ENCODE results near the gene DAB1. TPM values are rescaled to one million over a fixed set of nuclear protein-coding genes. Genes with fewer than 3 reads are reported as not detected.

Gene DAB1
- total and polyA plus RNA-seq, 2 of the 8 experiments (the other 6 are each of a cell fraction or from before 2014, with no cell fraction given) = 4.4 to 11.8 TPM

DNA sequence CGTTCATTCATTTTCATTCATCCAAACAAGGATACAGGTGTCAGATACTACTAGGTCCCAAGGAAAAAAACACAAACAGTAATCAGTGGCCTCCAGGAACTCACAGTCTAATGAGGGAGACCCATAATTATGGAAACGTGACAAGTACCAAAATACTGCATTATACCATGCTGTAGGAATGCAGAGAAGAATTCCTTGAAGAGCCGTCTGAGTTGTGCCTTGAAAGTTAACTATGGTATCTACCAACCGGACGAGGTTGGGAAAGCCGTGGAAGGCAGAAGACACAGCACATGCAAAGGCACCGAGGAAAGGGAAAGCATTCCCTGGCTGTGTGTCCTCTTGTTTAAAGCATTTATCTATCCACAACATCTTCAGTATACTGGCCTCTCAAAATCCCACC is 206.0 kb downstream of the DAB1 start (continued):
- TF ChIP-seq, protein P1, sequence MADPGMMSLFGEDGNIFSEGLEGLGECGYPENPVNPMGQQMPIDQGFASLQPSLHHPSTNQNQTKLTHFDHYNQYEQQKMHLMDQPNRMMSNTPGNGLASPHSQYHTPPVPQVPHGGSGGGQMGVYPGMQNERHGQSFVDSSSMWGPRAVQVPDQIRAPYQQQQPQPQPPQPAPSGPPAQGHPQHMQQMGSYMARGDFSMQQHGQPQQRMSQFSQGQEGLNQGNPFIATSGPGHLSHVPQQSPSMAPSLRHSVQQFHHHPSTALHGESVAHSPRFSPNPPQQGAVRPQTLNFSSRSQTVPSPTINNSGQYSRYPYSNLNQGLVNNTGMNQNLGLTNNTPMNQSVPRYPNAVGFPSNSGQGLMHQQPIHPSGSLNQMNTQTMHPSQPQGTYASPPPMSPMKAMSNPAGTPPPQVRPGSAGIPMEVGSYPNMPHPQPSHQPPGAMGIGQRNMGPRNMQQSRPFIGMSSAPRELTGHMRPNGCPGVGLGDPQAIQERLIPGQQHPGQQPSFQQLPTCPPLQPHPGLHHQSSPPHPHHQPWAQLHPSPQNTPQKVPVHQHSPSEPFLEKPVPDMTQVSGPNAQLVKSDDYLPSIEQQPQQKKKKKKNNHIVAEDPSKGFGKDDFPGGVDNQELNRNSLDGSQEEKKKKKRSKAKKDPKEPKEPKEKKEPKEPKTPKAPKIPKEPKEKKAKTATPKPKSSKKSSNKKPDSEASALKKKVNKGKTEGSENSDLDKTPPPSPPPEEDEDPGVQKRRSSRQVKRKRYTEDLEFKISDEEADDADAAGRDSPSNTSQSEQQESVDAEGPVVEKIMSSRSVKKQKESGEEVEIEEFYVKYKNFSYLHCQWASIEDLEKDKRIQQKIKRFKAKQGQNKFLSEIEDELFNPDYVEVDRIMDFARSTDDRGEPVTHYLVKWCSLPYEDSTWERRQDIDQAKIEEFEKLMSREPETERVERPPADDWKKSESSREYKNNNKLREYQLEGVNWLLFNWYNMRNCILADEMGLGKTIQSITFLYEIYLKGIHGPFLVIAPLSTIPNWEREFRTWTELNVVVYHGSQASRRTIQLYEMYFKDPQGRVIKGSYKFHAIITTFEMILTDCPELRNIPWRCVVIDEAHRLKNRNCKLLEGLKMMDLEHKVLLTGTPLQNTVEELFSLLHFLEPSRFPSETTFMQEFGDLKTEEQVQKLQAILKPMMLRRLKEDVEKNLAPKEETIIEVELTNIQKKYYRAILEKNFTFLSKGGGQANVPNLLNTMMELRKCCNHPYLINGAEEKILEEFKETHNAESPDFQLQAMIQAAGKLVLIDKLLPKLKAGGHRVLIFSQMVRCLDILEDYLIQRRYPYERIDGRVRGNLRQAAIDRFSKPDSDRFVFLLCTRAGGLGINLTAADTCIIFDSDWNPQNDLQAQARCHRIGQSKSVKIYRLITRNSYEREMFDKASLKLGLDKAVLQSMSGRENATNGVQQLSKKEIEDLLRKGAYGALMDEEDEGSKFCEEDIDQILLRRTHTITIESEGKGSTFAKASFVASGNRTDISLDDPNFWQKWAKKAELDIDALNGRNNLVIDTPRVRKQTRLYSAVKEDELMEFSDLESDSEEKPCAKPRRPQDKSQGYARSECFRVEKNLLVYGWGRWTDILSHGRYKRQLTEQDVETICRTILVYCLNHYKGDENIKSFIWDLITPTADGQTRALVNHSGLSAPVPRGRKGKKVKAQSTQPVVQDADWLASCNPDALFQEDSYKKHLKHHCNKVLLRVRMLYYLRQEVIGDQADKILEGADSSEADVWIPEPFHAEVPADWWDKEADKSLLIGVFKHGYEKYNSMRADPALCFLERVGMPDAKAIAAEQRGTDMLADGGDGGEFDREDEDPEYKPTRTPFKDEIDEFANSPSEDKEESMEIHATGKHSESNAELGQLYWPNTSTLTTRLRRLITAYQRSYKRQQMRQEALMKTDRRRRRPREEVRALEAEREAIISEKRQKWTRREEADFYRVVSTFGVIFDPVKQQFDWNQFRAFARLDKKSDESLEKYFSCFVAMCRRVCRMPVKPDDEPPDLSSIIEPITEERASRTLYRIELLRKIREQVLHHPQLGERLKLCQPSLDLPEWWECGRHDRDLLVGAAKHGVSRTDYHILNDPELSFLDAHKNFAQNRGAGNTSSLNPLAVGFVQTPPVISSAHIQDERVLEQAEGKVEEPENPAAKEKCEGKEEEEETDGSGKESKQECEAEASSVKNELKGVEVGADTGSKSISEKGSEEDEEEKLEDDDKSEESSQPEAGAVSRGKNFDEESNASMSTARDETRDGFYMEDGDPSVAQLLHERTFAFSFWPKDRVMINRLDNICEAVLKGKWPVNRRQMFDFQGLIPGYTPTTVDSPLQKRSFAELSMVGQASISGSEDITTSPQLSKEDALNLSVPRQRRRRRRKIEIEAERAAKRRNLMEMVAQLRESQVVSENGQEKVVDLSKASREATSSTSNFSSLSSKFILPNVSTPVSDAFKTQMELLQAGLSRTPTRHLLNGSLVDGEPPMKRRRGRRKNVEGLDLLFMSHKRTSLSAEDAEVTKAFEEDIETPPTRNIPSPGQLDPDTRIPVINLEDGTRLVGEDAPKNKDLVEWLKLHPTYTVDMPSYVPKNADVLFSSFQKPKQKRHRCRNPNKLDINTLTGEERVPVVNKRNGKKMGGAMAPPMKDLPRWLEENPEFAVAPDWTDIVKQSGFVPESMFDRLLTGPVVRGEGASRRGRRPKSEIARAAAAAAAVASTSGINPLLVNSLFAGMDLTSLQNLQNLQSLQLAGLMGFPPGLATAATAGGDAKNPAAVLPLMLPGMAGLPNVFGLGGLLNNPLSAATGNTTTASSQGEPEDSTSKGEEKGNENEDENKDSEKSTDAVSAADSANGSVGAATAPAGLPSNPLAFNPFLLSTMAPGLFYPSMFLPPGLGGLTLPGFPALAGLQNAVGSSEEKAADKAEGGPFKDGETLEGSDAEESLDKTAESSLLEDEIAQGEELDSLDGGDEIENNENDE (IDR thresholded peaks at IDR 0.05; ENCODE audit: insufficient replicate concordance, low read length) = no peak
- no peak for TF ChIP-seq SIRT6 (IDR thresholded peaks at IDR 0.05; ENCODE audit: low read length)
- no peak for TF ChIP-seq BRCA1 (IDR thresholded peaks at IDR 0.05; ENCODE audit: low read depth, low read length)
- TF ChIP-seq HDAC6 (IDR thresholded peaks at IDR 0.05; ENCODE audit: low read depth, low read length) = no peak
- TF ChIP-seq RFX5 (IDR thresholded peaks at IDR 0.05; ENCODE audit: borderline replicate concordance, low read depth, low read length) = no peak
- no peak for TF ChIP-seq BCL11A (IDR thresholded peaks at IDR 0.05; ENCODE audit: low read depth in 2 of 2, low read length in 2 of 2)
- TF ChIP-seq, protein P2, sequence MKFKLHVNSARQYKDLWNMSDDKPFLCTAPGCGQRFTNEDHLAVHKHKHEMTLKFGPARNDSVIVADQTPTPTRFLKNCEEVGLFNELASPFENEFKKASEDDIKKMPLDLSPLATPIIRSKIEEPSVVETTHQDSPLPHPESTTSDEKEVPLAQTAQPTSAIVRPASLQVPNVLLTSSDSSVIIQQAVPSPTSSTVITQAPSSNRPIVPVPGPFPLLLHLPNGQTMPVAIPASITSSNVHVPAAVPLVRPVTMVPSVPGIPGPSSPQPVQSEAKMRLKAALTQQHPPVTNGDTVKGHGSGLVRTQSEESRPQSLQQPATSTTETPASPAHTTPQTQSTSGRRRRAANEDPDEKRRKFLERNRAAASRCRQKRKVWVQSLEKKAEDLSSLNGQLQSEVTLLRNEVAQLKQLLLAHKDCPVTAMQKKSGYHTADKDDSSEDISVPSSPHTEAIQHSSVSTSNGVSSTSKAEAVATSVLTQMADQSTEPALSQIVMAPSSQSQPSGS (IDR thresholded peaks at IDR 0.05; ENCODE audit: low read length) = no peak
- no peak for TF ChIP-seq KDM1A (IDR thresholded peaks at IDR 0.05; ENCODE audit: borderline replicate concordance, low read length)
- TF ChIP-seq KDM4A (IDR thresholded peaks at IDR 0.05; ENCODE audit: low read depth, low read length, severe bottlenecking) = no peak
- TF ChIP-seq SUZ12 (IDR thresholded peaks at IDR 0.05; ENCODE audit: low read length) = no peak

Measured in H1 (cell line).